HG02678 (cell line): ENCODE measurements around the gene DPEP2NB.

Source experiments
- ATAC-seq: cut with Tn5 transposase; IDR thresholded peaks from one replicate; pipeline ENCODE4 v1.9.1; 2021; ENCODE audit warnings: mild to moderate bottlenecking, moderate library complexity; ENCODE audit not compliant: unreplicated experiment

DPEP2NB gene

DNA sequence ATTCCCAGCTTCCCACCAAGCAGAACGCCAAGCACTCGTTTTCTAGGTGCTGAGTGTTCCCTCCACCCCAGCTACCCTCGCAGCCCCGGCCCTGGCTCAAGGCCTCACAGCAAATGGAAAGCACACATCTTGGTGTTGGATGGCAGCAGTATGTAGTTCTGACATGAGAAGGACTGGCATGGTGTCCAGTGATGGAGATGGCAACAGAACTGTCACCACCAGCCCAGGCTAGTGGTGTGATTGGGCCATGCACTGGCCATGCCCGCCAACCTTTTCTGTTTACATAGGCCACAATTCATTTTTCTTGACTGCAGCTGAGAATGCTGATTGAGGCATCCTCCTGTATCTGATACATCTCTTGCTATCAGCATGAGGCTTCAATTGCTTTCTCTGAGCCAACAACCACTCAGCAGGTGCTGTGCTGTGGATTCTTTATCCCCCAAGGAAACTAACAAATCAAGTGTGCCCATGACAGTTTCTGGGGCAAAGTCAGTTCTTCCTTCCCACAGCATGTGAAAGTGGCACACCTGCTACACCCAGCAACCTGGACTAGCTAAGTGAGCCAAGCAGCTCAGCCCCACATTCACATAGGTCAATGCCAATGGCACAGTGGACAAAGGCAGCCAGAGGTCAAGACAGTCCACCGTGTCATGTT is 51.1 kb downstream of the DPEP2NB start:
- no peak for ATAC-seq

DNA sequence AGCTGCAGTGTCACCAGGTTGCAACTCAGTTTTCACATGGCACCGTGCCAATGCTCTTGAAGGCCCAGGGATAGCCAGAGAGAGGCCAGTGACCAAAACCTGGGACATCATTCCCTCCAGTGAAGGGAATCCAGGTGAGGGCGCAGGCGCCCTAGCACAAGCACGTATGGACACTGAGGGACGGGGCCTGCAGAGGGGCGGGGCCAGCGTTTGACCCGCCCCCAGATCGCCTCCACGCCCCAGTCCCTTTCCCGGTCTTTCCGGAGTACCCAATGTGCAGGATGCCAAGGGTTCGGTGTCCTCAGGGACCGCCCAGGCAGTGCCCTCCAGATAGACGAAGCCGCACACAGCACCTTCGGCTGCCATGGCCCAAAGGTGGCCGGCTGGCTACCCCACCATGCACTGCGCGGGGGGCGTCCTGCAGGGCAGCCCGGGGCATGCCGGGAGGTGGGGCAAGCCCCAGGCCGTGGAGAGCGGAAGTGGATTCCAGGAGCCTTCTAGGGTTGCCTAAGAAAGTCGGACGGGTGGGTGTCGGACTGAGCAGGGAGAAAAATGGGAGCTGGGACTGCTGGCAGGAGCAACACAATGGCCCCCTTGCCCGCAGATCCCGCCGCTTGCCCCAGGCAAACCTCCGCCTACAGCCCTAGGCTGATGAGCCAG is 51.9 kb downstream of the DPEP2NB start:
- no peak for ATAC-seq
